Esophagus muscularis mucosa (tissue), 4 donors: ENCODE results near the gene CACNA2D3. TPM values are rescaled to one million over a fixed set of nuclear protein-coding genes. Genes with fewer than 3 reads are reported as not detected.

Experiments
- DNase-seq: peaks from one replicate; pipeline ENCODE4 v3.0.0-alpha.2; 2017; ENCODE audit errors: extremely low spot score
- H3K27ac ChIP-seq, 4 donors: fragments of 200-600 bp; sonication (generic); replicated peaks in 1 of 4; 1 replicate in 3 of 4; 2 replicates in 1 of 4; pipeline ENCODE4 v1.5.1; 2016 to 2019; ENCODE audit warnings: mild to moderate bottlenecking in 1 of 4
- H3K27me3 ChIP-seq, 4 donors: fragments of 200-600 bp; sonication (generic); one replicate each; pipeline versions ENCODE4 v1.5.1 to v1.6.0; 2016 to 2019
- H3K36me3 ChIP-seq, 4 donors: fragments of 200-600 bp; sonication (generic); one replicate each; pipeline ENCODE4 v1.5.1; 2016 to 2019
- H3K4me1 ChIP-seq, 4 donors: fragments of 200-600 bp; sonication (generic); one replicate each; pipeline ENCODE4 v1.5.1; 2016 to 2019
- H3K4me3 ChIP-seq, 4 donors: fragments of 200-600 bp; sonication (generic); 1 replicate in 2 of 4; 2 replicates in 2 of 4; pipeline ENCODE4 v1.5.1; 2016 to 2019; ENCODE audit warnings: mild to moderate bottlenecking in 4 of 4, moderate library complexity in 1 of 4
- H3K9me3 ChIP-seq, 4 donors: fragments of 200-600 bp; sonication (generic); 1 replicate in 3 of 4; 2 replicates in 1 of 4; pipeline ENCODE4 v1.5.1; 2016 to 2019
- EP300 ChIP-seq: sonication (generic); formaldehyde crosslinking; IDR thresholded peaks from one replicate; pipeline ENCODE4 v1.6.1; 2017; ENCODE audit warnings: antibody characterized with exemption
- POLR2A ChIP-seq: fragments of 450-650 bp; IDR thresholded peaks from one replicate; pipeline ENCODE4 v1.6.1; 2017; ENCODE audit warnings: antibody characterized with exemption, moderate library complexity, mild to moderate bottlenecking, low read depth
- POLR2AphosphoS5 ChIP-seq, 2 donors: sonication (generic); formaldehyde crosslinking; IDR thresholded peaks; one replicate each; pipeline ENCODE4 v1.6.1; 2017; ENCODE audit warnings: antibody characterized with exemption in 2 of 2
- WGBS: methylation state at CpG from one replicate; pipeline ENCODE4 v1.1.5; 2018; 5-methylcytosine and 5-hydroxymethylcytosine counted together
- intact Hi-C: fragments of 100-400 bp; cut with DNase I; formaldehyde crosslinking; loops from one replicate; pipeline ENCODE4 v1.15.1; 2023
- total RNA-seq, 4 donors: library from RNA; depleted of rRNA; stranded (reverse); fragments of >200 nt; gene quantifications; one replicate each; pipeline versions ENCODE4 v1.1.0 to v1.2.1, GENCODE V29; 2016
- TF ChIP-seq, protein P1 (sequence below), 3 experiments: fragments of 200-600 bp in 2 of 3; fragments of 450-650 bp in 1 of 3; sonication (generic) in 2 of 3; IDR thresholded peaks; one replicate each; pipeline ENCODE4 v1.5.1; 2017 to 2019; ENCODE audit warnings: antibody characterized with exemption in 3 of 3, mild to moderate bottlenecking in 2 of 3, moderate library complexity in 1 of 3

Gene CACNA2D3
- total RNA-seq, 4 donors from 2014 or later, result 2.5 to 6.3 (median 3.9) TPM

- intact Hi-C loops, result loop anchor here (5.0 kb wide), 2 partner anchors 426 to 489 kb away; no protein-coding TSS in a partner anchor
- no peaks in the 10 kb centered on the region for H3K27me3 ChIP-seq
- no peak overlapping the region for H3K4me3 ChIP-seq
- H3K36me3 ChIP-seq, result no peaks in the 10 kb centered on the region
- TF ChIP-seq EP300, result no peak
- TF ChIP-seq, protein P1, sequence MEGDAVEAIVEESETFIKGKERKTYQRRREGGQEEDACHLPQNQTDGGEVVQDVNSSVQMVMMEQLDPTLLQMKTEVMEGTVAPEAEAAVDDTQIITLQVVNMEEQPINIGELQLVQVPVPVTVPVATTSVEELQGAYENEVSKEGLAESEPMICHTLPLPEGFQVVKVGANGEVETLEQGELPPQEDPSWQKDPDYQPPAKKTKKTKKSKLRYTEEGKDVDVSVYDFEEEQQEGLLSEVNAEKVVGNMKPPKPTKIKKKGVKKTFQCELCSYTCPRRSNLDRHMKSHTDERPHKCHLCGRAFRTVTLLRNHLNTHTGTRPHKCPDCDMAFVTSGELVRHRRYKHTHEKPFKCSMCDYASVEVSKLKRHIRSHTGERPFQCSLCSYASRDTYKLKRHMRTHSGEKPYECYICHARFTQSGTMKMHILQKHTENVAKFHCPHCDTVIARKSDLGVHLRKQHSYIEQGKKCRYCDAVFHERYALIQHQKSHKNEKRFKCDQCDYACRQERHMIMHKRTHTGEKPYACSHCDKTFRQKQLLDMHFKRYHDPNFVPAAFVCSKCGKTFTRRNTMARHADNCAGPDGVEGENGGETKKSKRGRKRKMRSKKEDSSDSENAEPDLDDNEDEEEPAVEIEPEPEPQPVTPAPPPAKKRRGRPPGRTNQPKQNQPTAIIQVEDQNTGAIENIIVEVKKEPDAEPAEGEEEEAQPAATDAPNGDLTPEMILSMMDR (IDR thresholded peaks at IDR 0.05), result no peak
- TF ChIP-seq POLR2A, result no peak
- TF ChIP-seq POLR2AphosphoS5 (IDR thresholded peaks at IDR 0.05), result no peak
- H3K9me3 ChIP-seq, result no peaks in the 10 kb centered on the region
- peaks cover 0 to 13% (median 4%) of the 10 kb centered on the region in 4 donors for H3K4me1 ChIP-seq
- DNase-seq, result no peak
- no peak overlapping the region for H3K27ac ChIP-seq
These were observed 304.0 kb downstream of the CACNA2D3 start for GRCh38 chr3:54426381-54426780.

DNA sequence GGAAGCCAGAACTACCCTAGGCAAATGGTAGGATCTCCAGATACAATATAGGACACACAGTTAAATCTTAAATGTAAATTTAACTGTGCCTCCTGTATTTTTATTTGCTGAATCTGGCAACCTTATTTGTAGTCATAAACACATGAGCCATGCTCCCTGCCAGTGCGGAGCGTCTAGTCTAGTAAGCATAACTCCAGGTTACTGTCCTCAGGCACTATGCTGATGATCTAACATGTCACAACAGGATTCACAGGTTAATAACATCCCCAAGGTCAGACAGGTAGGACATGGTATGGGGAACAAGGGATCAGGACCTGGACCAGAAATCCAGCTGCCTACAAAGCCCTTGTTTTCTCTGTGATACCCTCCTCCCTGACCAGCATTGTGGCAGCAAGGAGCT is 305.1 kb downstream of the CACNA2D3 start:
- DNase-seq, result no peak
- H3K36me3 ChIP-seq, result no peaks in the 10 kb centered on the region
- H3K4me3 ChIP-seq, result no peak overlapping the region
- no peak overlapping the region for H3K27ac ChIP-seq
- intact Hi-C loops, result loop anchor here (5.0 kb wide), 2 partner anchors 425 to 490 kb away; no protein-coding TSS in a partner anchor
- H3K9me3 ChIP-seq, result no peaks in the 10 kb centered on the region
- WGBS, result 78% methylated on average over 2 of the region's 2 CpGs
- H3K27me3 ChIP-seq, result no peaks in the 10 kb centered on the region
- H3K4me1 ChIP-seq, result peaks cover 0 to 13% (median 4%) of the 10 kb centered on the region in 4 donors
- TF ChIP-seq POLR2A (no peak), EP300 (no peak), POLR2AphosphoS5 (IDR thresholded peaks at IDR 0.05) (no peak)
- TF ChIP-seq, protein P1 (IDR thresholded peaks at IDR 0.05), result no peak

GRCh38 chr3:54427941-54428871 is 305.9 kb downstream of the CACNA2D3 start:
- H3K27me3 ChIP-seq, result no peaks in the 10 kb centered on the region
- TF ChIP-seq POLR2AphosphoS5 (IDR thresholded peaks at IDR 0.05) (no peak), POLR2A (no peak)
- TF ChIP-seq, protein P1 (IDR thresholded peaks at IDR 0.05), result peak; percentile 79 to 85 (median 83)
- H3K36me3 ChIP-seq, result no peaks in the 10 kb centered on the region
- no peak overlapping the region for H3K4me3 ChIP-seq
- no peak overlapping the region for H3K27ac ChIP-seq
- no peak for DNase-seq
- no peaks in the 10 kb centered on the region for H3K9me3 ChIP-seq
- intact Hi-C loops, result loop anchor here (5.0 kb wide), 2 partner anchors 424 to 491 kb away; no protein-coding TSS in a partner anchor
- peaks cover 0 to 13% (median 4%) of the 10 kb centered on the region in 4 donors for H3K4me1 ChIP-seq
- 32% methylated on average over 9 of the region's 9 CpGs for WGBS

- WGBS, result 63% methylated on average over 1 of the region's 1 CpG
These were observed 310.6 kb downstream of the CACNA2D3 start for GRCh38 chr3:54432975-54433374.

More at GRCh38 chr3:54432975-54433374, 310.6 kb downstream of the CACNA2D3 start:
- H3K27me3 ChIP-seq, result no peaks in the 10 kb centered on the region
- H3K9me3 ChIP-seq, result no peaks in the 10 kb centered on the region
- peaks cover 0 to 6% (median under 1%) of the 10 kb centered on the region in 4 donors for H3K4me1 ChIP-seq
- no peak overlapping the region for H3K4me3 ChIP-seq
- no peak for DNase-seq
- no peak for TF ChIP-seq EP300
- TF ChIP-seq, protein P1 (IDR thresholded peaks at IDR 0.05), result no peak
- no peak for TF ChIP-seq POLR2AphosphoS5 (IDR thresholded peaks at IDR 0.05)
- no peak for TF ChIP-seq POLR2A
- H3K36me3 ChIP-seq, result no peaks in the 10 kb centered on the region
- intact Hi-C loops, result no loop called here
- no peak overlapping the region for H3K27ac ChIP-seq
